SK-N-SH (cell line): ENCODE results near the gene MRPL52.
"Not testable (repeated sequence)": the region's sequence is repeated elsewhere in the genome, so short reads cannot be mapped to it uniquely, and the experiment has no call there.

Source experiments
- CHD2 ChIP-seq: fragments of 150-350 bp; IDR thresholded peaks from 2 replicates; pipeline ENCODE4 v1.6.1; 2018; ENCODE audit warnings: low read length; ENCODE audit not compliant: partially characterized antibody
- EZH2phosphoT487 ChIP-seq: fragments of 200-600 bp; sonication (generic); IDR thresholded peaks from 2 replicates; pipeline ENCODE4 v1.6.1; 2017; ENCODE audit warnings: low read depth, mixed run types, mild to moderate bottlenecking, antibody characterized with exemption, moderate library complexity, borderline replicate concordance
- MXI1 ChIP-seq: IDR thresholded peaks from 2 replicates; pipeline ENCODE4 v1.6.1; 2012; ENCODE audit warnings: mild to moderate bottlenecking, low read depth, low read length, improper control_type of control experiment
- RAD21 ChIP-seq: IDR thresholded peaks from 2 replicates; pipeline ENCODE4 v1.6.1; 2012; ENCODE audit warnings: mild to moderate bottlenecking, low read length
- RCOR1 ChIP-seq: fragments of 150-350 bp; IDR thresholded peaks from 2 replicates; pipeline ENCODE4 v1.6.1; 2017; ENCODE audit warnings: antibody characterized with exemption, low read length
- SMC3 ChIP-seq: IDR thresholded peaks from 2 replicates; pipeline ENCODE4 v1.6.1; 2012; ENCODE audit warnings: low read depth, low read length, improper control_type of control experiment
- TAF1 ChIP-seq: IDR thresholded peaks from 2 replicates; pipeline ENCODE4 v1.6.1; 2012; ENCODE audit warnings: low read depth, mild to moderate bottlenecking, low read length, moderate library complexity, borderline replicate concordance
- TF ChIP-seq, protein P1 (sequence below): fragments of 200-600 bp; sonication (generic); IDR thresholded peaks from 2 replicates; pipeline ENCODE4 v1.6.1; 2017; ENCODE audit warnings: antibody characterized with exemption, mild to moderate bottlenecking, moderate library complexity
- TF ChIP-seq, protein P2 (sequence below): fragments of 150-350 bp; IDR thresholded peaks from 2 replicates; pipeline ENCODE4 v1.6.1; 2017; ENCODE audit warnings: antibody characterized with exemption, low read length, low read depth, borderline replicate concordance
- TF ChIP-seq, protein P3 (sequence below): IDR thresholded peaks from 2 replicates; pipeline ENCODE4 v1.6.1; 2012; ENCODE audit warnings: mild to moderate bottlenecking, low read depth, low read length, moderate library complexity
- TF ChIP-seq, protein P4 (sequence below): IDR thresholded peaks from 2 replicates; pipeline ENCODE4 v1.4.0; 2012; ENCODE audit warnings: low read depth

DNA sequence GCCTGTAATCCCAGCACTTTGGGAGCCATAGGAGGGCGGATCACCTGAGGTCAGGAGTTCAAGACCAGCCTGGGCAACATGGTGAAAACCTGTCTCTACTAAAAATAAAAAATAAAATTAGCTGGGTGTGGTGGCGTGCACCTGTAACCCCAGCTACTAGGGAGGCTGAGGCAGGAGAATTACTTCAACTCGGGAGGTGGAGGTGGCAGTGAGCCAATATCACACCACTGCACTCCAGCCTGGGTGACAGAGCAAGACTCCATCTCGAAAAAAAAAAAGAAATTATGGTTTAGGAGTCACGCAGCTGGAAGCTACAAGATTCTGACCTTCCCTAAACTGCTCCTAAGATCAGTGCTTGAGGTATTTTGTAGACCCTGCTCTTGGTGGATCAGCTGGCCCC is 36.1 kb upstream of the MRPL52 start:
- TF ChIP-seq, protein P1, sequence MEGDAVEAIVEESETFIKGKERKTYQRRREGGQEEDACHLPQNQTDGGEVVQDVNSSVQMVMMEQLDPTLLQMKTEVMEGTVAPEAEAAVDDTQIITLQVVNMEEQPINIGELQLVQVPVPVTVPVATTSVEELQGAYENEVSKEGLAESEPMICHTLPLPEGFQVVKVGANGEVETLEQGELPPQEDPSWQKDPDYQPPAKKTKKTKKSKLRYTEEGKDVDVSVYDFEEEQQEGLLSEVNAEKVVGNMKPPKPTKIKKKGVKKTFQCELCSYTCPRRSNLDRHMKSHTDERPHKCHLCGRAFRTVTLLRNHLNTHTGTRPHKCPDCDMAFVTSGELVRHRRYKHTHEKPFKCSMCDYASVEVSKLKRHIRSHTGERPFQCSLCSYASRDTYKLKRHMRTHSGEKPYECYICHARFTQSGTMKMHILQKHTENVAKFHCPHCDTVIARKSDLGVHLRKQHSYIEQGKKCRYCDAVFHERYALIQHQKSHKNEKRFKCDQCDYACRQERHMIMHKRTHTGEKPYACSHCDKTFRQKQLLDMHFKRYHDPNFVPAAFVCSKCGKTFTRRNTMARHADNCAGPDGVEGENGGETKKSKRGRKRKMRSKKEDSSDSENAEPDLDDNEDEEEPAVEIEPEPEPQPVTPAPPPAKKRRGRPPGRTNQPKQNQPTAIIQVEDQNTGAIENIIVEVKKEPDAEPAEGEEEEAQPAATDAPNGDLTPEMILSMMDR, result not testable (repeated sequence)
- TF ChIP-seq, protein P2, sequence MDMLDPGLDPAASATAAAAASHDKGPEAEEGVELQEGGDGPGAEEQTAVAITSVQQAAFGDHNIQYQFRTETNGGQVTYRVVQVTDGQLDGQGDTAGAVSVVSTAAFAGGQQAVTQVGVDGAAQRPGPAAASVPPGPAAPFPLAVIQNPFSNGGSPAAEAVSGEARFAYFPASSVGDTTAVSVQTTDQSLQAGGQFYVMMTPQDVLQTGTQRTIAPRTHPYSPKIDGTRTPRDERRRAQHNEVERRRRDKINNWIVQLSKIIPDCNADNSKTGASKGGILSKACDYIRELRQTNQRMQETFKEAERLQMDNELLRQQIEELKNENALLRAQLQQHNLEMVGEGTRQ, result not testable (repeated sequence)
- TF ChIP-seq, protein P3, sequence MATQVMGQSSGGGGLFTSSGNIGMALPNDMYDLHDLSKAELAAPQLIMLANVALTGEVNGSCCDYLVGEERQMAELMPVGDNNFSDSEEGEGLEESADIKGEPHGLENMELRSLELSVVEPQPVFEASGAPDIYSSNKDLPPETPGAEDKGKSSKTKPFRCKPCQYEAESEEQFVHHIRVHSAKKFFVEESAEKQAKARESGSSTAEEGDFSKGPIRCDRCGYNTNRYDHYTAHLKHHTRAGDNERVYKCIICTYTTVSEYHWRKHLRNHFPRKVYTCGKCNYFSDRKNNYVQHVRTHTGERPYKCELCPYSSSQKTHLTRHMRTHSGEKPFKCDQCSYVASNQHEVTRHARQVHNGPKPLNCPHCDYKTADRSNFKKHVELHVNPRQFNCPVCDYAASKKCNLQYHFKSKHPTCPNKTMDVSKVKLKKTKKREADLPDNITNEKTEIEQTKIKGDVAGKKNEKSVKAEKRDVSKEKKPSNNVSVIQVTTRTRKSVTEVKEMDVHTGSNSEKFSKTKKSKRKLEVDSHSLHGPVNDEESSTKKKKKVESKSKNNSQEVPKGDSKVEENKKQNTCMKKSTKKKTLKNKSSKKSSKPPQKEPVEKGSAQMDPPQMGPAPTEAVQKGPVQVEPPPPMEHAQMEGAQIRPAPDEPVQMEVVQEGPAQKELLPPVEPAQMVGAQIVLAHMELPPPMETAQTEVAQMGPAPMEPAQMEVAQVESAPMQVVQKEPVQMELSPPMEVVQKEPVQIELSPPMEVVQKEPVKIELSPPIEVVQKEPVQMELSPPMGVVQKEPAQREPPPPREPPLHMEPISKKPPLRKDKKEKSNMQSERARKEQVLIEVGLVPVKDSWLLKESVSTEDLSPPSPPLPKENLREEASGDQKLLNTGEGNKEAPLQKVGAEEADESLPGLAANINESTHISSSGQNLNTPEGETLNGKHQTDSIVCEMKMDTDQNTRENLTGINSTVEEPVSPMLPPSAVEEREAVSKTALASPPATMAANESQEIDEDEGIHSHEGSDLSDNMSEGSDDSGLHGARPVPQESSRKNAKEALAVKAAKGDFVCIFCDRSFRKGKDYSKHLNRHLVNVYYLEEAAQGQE, result not testable (repeated sequence)
- TF ChIP-seq SMC3, RAD21, EZH2phosphoT487, RCOR1, MXI1, TAF1, CHD2: not testable (repeated sequence)
- TF ChIP-seq, protein P4, sequence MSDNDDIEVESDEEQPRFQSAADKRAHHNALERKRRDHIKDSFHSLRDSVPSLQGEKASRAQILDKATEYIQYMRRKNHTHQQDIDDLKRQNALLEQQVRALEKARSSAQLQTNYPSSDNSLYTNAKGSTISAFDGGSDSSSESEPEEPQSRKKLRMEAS, result not testable (repeated sequence)
